ENCODE results near the gene RPL32.
A peak's percentile ranks its signal among the peaks of the same experiment; 100 is the strongest.
"Not testable (repeated sequence)": the region's sequence is repeated elsewhere in the genome, so short reads cannot be mapped to it uniquely, and the experiment has no call there.

Gene RPL32

DNA sequence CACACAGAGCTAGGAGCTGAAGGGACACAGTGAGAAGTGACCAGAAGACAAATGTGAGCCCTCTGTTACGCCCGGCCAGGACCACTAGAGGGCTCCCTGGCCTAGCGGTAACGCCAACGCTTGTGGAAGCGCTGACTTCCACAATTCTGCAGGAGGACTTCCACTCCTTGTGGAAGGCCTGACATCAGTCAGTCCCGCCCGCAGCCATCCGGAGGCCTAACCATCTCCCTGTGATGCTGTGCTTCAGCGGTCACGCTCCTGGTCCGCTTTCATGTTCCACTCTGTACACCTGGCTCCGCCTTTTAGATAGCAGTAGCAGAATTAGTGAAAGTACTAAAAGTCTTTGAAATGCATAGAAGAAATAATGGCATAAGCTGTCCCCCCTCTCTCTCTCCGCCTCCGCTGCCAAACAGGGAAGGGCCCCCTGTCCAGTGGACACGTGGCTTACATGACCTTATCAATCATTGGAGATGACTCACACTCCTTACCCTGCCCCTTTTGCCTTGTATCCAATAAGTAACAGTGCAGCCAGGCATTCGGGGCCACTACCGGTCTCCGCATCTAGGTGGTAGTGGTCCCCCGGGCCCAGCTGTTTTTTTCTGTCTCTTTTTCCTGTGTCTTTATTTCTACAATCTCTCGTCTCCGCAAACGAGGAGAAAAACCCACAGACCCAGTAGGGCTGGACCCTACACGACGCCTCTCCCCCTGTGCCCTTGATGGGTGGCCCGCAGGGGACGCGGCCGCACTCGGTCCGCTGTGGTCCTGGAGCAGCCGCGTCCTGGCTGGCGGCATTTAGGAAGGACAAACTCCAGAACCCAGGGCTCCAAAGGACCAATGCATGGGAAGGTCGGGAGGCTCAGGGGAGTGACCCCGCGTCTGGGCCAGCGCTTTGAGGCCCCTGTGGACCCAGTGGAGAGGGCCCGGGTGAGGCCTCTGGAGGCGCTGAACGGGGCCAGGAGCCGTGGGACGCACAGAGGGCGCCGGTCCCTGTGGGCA is 27.0 kb upstream of the RPL32 start:
- DNase-seq (ENCODE audit: low read depth in 3 of 3): peak in 2 of 3 experiments; percentile 23 to 65

GRCh38 chr3:12866836-12867235 is 25.5 kb upstream of the RPL32 start:
- DNase-seq (ENCODE audit: low read depth in 3 of 3): no peak

DNA sequence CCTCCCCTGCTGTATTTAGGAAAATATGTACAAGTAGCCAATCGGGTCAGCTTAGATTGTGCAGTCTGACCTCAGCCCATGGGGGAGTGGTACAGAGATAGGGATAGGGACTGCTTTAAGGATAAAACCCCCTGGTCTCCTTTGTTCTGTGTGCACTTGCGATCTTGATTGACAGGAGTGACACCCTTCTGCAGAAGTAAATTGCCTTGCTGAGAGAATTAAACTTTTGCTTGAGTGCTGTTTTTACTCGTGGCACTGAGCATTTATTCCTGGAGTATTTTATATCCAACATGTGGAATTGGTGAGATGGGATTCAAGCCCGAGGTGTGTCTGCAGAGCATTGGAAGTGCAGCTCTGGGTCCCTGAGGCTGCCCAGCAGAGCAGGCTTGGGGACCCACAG is 23.9 kb upstream of the RPL32 start:
- no peak for DNase-seq (ENCODE audit: low read depth in 3 of 3)

DNA sequence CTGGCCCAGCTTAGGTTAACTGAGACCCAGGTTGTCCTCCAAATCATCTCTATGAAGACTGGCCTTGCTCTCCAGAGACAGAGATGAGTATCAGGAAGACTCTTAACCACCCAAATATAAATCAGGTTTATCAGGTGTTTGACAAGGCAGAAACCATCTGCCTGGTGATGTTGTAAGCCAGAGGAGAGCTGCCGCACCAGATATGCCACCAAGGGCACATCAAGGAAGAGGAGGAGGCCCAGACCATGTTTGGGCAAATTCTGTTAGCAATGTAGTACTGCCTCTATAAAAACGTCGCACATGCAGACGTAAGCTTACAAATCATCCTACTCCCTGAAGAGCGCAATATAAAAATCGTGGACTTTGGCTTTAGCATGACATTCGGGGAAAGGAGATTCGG is 21.0 kb upstream of the RPL32 start:
- no peak for DNase-seq (ENCODE audit: low read depth in 3 of 3)

DNA sequence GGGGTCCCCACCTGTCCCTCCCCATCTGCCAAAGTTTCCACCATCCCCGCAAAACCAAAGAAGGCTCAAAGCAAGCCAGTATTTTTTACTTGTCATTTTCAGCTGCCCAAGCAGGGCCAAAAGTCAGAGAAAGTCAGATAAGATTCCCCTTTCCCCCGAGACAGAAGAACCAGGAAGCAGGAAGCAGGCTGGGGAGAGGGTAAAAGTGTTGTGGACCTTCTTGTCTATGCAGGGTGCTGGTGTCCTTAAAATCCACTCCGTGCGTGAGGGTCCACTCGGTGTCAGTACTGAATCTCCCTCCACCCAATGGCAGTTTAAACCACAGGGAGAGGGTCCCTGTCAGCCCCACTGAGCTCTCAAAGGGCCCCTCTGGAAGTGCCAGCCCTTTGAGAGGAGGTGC is 20.2 kb upstream of the RPL32 start:
- no peak for DNase-seq (ENCODE audit: low read depth in 3 of 3)

- DNase-seq (ENCODE audit: low read depth in 3 of 3): no peak
These were observed 18.5 kb upstream of the RPL32 start for GRCh38 chr3:12859840-12860239.

DNA sequence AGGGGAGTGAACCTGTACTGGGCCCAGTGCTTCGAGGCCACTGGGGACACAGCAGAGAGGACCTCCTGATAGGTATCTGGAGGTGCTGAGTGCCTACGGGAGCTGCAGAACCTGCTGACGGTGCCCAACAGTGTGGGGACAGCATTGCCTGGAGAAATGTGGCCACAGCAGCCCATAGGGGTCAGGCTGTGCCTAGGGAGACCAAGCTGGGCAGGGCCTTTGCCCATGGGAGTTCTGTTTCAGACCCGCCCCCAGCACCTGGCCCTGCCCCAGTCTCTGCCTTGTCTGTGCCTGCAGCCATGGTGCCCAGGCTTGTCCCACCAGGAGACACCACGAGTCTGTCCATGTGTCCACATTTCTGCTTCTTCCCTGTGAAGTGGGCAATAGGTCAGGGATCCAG is 15.3 kb upstream of the RPL32 start:
- DNase-seq (ENCODE audit: low read depth in 3 of 3): no peak

GRCh38 chr3:12854565-12854964 is 13.2 kb upstream of the RPL32 start:
- DNase-seq (ENCODE audit: low read depth in 3 of 3): no peak

- not testable (repeated sequence) for DNase-seq (ENCODE audit: low read depth in 3 of 3)
These were observed 12.5 kb upstream of the RPL32 start for GRCh38 chr3:12853847-12854246.

DNA sequence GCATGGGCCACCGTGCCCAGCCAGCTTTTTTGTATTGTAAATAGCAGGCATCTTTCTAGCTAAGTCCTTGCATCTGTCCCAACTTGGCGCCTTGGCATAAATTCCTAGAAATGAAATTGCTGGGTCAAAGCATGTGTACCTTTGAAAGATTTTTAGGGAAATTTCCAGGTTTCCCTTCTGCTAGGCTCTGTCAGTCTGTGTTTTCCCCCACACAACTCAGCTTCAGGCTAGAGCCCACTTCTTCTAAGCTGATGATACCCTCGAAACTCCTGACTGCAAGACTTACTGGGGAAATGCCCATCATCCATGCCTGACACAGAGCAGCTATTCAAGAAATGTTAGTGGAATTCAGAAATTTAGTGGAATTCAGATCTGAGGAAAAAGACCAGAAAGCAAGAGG is 10.8 kb upstream of the RPL32 start:
- DNase-seq (ENCODE audit: low read depth in 3 of 3): no peak

GRCh38 chr3:12845811-12846210 is 4.4 kb upstream of the RPL32 start:
- no peak for DNase-seq (ENCODE audit: low read depth in 3 of 3)

DNA sequence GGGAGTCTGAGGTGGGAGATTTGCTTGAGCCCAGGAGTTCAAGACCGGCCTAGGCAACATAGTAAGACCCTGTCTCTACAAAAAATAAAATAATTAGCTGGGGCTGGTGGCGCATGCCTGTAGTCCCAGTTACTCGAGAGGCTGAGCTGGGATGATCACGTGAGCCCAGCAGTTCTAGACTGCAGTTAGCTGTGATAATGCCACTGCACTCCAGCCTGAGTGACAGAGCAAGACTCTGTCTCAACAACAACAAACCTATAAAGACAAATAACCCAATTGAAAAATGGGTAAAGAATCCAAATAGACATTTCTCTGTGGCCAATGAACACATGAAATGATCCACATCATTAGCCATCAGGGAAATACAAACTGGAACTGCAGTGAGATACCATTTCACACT is 1.1 kb upstream of the RPL32 start:
- DNase-seq (ENCODE audit: low read depth in 3 of 3): no peak

- DNase-seq (ENCODE audit: low read depth in 3 of 3): no peak
These were observed 584 bp upstream of the RPL32 start for GRCh38 chr3:12841970-12842328.

DNA sequence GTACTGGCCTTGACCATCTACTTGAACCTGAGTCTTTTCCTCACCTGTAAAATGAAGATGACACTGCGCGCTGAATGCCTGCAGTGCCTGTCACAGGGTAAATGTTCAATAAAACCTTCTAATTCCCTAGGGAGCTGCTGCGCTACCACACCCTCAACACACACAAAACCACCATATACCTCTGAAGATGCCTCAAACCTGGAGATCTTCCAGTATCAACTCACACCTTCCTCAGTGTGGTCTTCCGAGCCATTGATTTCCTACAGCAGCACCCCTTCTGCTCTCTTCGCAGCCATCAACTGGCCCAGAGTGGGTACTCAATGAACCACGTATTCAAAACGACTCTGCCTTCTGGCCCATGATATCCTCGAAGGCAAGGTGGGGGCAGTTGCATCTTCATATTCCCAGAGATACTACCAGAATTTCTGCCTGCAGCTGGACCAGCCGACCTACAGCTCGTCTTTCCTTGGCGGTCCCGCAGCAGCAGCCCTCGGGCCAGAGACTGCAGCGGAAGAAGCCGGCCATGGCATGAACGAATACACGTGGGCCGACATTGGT is 695 bp downstream of the RPL32 start:
- DNase-seq (ENCODE audit: low read depth in 3 of 3): no peak

GRCh38 chr3:12840148-12840547 is 1.2 kb downstream of the RPL32 start:
- DNase-seq (ENCODE audit: low read depth in 3 of 3): not testable (repeated sequence)

DNA sequence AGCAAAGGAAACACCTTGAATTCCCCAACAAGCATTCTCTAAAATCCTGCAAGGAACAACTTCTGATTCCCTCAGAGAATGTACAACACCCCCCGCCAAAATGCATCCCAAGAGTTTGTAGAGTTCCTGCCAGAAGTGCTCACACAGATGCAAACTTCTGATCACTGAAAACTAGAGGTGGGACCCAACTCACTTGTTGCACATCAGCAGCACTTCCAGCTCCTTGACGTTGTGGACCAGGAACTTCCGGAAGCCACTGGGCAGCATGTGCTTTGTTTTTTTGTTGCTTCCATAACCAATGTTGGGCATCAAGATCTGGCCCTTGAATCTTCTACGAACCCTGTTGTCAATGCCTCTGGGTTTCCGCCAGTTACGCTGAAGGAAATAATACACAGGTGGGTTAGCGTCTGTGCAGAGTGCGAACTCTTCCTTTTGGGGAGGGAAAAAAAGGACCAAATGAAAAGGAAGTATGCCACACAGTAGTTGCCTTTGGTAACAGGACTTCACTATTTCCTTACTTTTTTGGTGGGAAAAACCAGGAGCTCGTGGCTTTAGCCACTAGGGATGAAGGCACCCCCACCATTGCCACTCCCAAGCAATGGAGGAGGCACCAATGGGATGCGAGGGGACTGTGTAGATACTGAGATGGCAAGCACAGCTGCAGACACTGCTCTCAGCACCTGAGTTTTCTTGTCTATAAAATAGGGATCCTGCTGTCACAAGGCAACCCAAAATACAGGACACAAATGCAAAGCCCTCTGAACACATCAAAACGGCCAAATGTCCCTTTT is 2.0 kb downstream of the RPL32 start:
- DNase-seq (ENCODE audit: low read depth in 3 of 3): no peak

DNA sequence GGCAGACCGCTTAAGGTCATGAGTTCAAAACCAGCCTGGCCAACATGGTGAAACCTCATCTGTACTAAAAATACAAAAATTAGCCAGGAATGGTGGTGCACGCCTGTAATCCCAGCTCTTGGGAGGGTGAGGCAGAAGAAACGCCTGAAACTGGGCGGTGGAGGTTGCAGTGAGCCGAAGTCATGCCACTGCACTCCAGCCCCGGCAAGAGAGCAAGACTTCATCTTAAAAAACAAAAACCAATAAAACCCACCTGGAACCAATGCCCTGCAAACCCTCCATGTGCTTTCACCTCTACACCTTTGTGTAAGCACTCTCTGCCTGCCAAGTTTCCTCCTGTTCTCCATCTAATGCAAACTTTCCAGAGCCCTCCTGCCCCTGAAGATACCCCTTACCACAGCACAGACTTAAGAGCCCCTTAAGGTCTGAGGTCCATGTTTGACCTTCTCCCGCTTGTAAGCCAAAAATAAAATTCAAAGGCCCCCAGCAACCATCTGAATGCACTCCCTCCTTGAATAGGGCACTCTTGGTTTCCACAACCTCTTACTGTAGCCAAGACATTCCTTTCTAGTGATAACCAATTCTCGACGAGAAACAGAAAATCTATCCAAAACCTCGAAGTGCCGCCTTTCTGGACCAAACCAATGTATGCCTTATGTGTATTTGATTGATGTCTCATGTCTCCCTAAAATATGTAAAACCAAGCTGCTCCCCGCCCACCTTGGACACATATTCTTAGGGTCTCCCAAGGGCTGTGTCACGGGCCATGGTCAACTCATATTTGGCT is 3.0 kb downstream of the RPL32 start:
- DNase-seq (ENCODE audit: low read depth in 3 of 3): no peak

GRCh38 chr3:12837295-12837986 is 3.9 kb downstream of the RPL32 start:
- DNase-seq (ENCODE audit: low read depth in 3 of 3): no peak

- DNase-seq (ENCODE audit: low read depth in 3 of 3): no peak
These were observed 6.2 kb downstream of the RPL32 start for GRCh38 chr3:12835052-12835665.

All from stimulated activated CD4-positive, alpha-beta T cell treated with anti-CD3 and anti-CD28 coated beads, TNF-alpha, amount 100 ng/mL, for 24 hours (primary cell).